ENCODE measurements around the gene CSRP3. TPM values are rescaled to one million over a fixed set of nuclear protein-coding genes. Genes with fewer than 3 reads are reported as not detected.
"Not testable (repeated sequence)": the region's sequence is repeated elsewhere in the genome, so short reads cannot be mapped to it uniquely, and the experiment has no call there.

CSRP3 gene
- total RNA-seq, 1 donor from 2014 or later: not detected

DNA sequence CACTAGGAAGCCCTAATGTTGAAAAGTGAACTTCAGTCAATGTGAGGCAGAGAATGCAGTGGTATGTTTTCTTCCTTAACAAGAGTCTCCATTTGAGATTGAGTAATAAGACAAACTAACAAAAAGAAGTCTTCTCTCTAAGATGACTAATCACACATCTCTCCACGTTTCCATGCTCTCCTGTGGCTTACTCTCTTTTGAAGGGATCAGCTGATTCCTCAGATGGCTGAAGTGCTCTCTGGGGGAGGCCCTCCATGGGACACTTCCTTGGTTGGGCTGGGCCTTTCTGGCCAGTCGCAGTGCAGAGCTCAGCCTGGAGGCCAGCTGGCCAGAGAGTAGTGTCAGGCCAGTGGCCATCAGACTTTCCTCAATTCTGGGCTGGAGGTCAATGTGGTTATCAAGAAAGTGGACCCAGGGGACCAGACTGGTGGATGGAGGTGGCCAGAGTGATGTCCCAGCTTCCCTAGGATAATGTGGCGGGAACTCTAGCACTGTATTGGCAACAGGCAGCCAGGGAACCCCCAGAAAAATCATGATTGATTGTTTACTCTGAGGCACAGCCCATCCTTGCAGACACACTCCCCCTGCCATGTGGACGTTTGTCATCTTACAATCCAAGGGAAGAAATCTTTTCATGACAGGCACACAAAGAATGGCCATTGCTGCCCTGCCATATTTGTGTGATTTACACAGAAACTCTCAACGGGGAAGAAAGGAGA lies 14.5 kb downstream of the CSRP3 start:
- DNase-seq (ENCODE audit: low spot score): no peak

- DNase-seq (ENCODE audit: low spot score): no peak
Observed at GRCh38 chr11:19185516-19186052, 16.2 kb downstream of the CSRP3 start.

DNA sequence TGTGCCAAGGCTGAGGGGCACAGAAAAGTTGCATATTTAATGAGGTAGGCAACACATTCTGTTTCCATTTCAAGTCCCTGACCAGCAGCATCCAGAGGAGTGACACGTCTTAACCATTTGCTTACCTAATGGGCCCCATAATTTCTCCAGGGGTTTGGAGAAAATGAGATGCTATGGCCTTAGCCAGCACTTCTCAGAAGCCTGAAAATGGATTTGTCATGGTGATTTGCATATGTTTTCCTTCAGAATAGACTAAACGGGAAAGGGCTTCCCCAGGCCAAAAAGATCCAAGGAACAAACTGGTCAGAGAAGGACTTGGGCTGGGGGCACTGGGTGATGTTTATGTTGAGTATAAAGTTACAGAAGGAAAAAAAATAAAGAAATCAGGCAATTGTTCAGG lies 16.7 kb downstream of the CSRP3 start:
- no peak for DNase-seq (ENCODE audit: low spot score)

- no peak for DNase-seq (ENCODE audit: low spot score)
Observed at GRCh38 chr11:19183646-19184045, 18.1 kb downstream of the CSRP3 start.

- DNase-seq (ENCODE audit: low spot score): no peak
Observed at GRCh38 chr11:19181531-19182261, 20.1 kb downstream of the CSRP3 start.

DNA sequence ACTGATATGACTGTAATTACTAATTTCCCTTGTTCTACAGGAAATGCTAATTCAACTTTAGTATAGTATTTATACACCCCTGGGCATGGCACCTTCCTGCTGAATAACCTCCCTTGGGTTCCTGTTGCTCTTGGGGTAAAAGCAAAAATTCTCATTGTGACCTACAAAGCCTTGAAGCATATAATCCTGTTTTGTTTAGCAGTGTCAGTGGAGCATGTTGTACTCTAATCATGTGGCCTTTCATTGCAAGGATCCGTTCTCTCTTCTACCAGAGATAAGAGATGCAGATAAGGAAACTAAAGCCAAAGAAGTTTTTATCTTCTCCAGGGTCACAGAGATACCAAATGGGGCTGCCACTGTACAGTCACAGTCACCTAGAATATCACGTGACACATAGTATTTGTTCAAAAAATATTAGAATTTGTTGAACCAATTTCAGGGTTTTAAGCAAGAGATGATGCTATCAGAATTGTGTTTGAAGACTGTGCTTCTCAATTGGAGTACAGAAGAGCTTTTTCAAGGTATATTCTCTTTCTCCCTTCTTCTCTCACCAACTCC lies 25.1 kb downstream of the CSRP3 start:
- DNase-seq (ENCODE audit: low spot score): no peak

- no peak for DNase-seq (ENCODE audit: low spot score)
Observed at GRCh38 chr11:19173964-19174638, 27.7 kb downstream of the CSRP3 start.

- DNase-seq (ENCODE audit: low spot score): no peak
Observed at GRCh38 chr11:19173004-19173689, 28.6 kb downstream of the CSRP3 start.

- DNase-seq (ENCODE audit: low spot score): no peak
Observed at GRCh38 chr11:19168090-19168489, 33.7 kb downstream of the CSRP3 start.

DNA sequence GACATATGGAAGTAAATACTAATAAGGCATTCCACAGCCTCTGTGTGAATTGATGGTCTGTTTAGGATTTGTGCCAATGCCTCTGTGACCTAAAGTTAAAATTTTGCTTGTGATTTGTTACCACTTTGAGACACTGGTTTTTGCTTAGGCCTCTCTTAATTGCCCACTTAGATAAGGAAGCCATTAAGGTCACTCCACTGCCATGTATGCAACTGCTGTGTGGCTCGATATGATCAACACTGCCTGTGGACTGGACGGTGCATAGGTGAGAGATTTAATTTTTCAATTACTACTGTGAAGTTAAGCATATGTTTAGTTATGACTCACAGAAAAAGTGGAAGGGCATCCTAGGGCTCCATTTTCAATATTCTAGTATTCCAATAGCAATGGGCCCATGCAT lies 36.9 kb downstream of the CSRP3 start:
- DNase-seq (ENCODE audit: low spot score): no peak

DNA sequence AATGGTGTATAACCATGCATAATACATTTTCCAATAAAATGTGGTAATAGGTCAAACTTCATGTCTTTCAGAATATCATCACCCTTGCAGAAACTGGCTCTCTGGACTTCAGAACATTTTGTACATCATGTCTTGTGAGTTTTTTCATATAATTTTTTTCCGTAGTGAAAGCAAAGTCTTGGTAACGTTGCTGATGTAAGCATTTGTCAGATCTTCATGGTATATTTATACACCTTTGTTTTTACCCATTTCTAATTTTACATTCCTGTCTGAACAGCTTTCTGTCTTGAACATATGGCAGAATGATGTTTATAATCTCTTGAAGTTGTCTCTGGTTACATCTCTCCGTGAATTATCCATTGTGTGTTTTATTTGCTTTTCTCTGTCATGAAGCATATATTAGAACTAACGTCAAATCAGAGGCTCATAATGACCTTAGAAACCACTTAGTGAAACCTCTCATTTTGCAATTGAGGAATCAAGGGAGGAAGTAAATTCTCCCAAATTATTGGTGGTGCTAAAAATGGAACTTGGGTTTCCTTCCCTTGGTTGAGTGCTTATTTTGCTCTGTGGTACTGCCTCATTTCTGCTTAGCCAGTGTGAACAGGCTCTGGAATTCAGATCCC lies 37.4 kb downstream of the CSRP3 start:
- DNase-seq (ENCODE audit: low spot score): no peak

DNA sequence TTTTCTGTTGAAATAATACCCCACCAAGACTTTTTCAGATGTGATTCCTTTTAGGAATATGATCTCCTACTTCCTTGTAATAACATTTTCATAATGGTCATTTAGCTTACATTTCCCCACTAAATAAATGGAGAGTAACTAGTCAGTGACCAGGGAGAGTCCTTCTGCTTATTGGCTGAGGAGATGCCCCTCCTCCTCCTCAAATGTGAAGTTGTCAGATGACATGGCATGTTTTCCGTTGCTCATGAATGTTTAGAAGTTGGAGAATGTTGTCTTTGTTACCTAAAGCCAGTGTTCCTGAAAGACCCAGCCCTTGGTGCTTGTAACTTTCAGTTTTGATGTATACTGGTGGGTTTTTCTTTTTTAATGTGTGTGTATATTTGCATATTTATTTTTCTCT lies 38.2 kb downstream of the CSRP3 start:
- DNase-seq (ENCODE audit: low spot score): no peak

DNA sequence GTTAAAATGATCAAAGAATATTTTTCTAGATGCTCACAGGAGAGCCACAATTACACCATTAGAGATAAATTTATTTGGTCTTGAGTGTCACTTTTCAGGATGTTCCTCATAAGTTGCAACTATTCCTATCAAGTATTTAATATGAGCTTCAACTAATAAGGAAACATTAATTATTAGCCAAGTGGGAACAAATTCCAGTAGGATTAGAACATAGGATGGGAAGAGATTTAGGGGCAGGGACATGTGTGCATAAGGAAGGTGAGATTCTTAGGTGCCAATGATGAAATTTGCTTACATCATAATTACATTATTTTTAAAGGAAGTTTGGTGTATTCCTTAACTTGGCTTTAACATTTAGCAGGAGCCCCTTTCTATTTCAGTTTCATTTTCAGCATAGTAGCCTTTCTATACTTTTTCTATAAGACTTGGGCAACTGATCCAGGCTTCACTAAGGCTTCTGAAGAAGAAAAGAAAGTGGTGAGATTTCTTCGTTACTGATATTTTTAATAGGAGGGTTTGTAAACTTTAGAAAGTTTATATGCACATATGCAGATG lies 38.8 kb downstream of the CSRP3 start:
- no peak for DNase-seq (ENCODE audit: low spot score)

- DNase-seq (ENCODE audit: low spot score): no peak
Observed at GRCh38 chr11:19161651-19162050, 40.1 kb downstream of the CSRP3 start.

- no peak for DNase-seq (ENCODE audit: low spot score)
Observed at GRCh38 chr11:19160847-19161246, 40.9 kb downstream of the CSRP3 start.

GRCh38 chr11:19156892-19157291 lies 44.9 kb downstream of the CSRP3 start:
- DNase-seq (ENCODE audit: low spot score): no peak

GRCh38 chr11:19145319-19145718 lies 56.5 kb downstream of the CSRP3 start:
- no peak for DNase-seq (ENCODE audit: low spot score)

GRCh38 chr11:19136884-19137283 lies 64.9 kb downstream of the CSRP3 start:
- DNase-seq (ENCODE audit: low spot score): not testable (repeated sequence)

GRCh38 chr11:19134004-19134403 lies 67.8 kb downstream of the CSRP3 start:
- DNase-seq (ENCODE audit: low spot score): no peak
